ENCODE measurements around the gene GRM8.
"Not testable (repeated sequence)": the region's sequence is repeated elsewhere in the genome, so short reads cannot be mapped to it uniquely, and the experiment has no call there.

Gene GRM8

DNA sequence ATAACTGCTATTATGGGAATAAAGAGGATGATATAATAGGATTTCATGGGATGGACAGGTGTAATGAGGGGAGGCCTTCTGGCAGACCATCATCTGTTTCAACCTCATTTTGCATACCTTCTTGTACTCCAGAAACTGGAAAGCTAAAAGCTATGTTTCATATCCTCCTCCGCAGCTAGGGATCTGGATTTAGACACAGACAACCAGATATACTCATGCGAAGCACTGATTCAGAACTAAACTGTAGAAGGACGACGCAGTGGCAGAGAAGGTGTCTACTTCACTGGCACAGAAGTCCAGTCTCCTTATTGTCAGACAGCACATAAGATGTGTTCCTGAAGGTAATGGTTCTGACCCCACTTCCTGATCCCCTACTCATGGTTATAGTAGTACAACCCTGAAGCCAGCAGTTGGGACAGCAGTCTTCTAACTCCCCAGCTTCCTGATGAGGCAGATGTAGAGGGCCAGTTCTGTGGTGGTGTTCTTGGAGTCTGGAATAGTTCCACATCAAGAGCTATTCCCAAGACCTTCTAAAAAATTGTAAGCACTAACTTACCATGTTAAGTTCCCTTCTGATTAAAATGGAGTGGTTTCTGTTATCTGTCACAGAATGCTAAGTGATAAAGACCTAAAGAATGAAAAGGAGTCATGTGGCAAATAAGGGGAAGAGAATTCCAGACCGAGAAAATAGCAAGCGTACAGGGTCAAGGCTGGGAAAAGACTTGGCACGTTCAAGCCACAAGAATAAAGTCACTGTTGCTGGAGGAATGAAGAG lies 550.3 kb downstream of the GRM8 start:
- no peak for DNase-seq

DNA sequence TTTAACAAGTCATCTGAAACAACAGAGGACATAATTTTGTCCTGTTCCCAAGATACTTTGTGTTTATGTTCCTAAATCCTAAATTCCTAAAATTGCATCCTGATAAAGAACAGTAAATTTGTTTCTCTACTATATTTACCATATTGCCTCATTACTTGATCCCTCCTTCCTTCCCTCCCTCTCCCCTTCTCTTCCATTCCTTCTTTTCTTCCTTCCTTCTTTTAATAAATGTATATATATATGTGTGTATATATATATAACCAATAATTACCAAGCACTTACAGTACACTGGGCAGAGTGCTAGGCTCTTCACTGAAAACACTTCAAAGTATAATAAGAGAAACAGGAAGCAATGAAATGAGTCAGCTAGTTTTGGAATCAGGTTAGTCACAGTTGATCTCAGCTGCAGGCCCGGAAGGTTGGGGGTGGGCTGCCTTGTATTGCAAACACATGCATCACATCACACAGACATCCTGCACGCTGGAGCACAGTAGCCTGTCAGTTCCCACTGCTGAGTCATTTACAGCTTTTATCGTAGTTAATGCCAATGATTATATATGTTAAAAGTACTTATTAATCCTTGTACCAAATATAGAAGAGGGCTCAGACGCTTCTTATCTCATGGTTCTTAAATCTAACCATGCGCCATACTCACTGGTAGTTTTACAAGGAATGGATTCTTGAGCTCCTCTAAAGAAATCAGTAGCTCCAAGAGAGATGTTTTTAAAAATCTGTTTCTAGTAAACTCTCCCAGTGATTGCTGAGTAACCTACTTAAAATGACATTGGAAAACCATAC lies 551.7 kb downstream of the GRM8 start:
- no peak for DNase-seq

DNA sequence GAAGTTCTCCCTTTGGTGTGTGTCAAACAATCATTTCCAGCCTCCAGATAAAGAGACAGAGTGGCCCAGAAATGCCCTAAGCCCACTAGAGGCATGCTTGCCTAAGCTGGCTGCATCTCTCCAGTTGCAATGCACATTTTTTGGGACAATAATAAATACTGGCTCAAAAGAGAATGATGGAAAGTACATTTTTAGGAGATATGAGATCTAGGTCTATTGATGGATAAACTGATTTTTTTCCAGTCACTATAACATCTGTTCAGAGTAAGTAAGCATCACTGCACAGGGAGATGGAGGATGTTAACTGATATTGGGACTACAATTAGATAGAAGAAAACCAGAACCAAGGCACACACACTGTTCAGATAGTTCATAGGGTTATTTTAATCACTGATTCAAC lies 553.0 kb downstream of the GRM8 start:
- no peak for DNase-seq

DNA sequence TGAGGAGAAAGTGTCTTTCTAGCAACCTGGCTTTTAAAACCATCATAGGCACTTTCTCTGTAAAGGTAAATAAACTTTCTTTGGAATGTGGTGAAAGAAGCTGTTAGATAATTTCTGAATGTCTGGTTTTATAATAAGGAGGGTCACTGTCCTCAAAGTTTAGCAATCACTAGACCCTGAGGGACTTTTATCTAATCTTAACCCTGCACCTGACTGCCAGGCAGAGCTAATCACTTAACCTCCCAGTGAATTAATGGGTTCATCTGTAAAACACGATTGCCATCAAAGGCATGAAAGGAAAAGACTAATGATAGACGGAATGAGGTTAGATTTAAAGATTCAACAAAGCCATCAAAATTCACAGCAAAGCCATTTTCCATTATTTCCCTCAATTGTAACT lies 553.8 kb downstream of the GRM8 start:
- DNase-seq, result no peak

DNA sequence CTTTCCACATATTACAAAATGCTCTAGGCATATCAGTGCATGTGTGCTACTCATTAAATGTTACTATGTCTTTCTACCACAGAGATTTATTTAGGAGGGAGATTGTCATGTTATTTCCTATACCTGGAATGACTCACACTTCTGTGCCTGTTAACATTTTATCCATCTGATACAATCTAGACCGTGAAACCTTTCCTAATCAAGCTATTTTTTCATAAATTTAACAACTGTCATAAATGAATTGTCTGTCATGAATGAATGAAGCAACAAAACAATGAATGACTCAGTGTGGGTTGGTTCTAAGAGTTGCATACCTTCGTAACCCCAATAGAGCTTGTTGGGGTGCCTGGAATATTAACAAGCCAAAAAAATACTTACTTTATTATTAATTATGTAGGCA lies 554.3 kb downstream of the GRM8 start:
- DNase-seq, result no peak

DNA sequence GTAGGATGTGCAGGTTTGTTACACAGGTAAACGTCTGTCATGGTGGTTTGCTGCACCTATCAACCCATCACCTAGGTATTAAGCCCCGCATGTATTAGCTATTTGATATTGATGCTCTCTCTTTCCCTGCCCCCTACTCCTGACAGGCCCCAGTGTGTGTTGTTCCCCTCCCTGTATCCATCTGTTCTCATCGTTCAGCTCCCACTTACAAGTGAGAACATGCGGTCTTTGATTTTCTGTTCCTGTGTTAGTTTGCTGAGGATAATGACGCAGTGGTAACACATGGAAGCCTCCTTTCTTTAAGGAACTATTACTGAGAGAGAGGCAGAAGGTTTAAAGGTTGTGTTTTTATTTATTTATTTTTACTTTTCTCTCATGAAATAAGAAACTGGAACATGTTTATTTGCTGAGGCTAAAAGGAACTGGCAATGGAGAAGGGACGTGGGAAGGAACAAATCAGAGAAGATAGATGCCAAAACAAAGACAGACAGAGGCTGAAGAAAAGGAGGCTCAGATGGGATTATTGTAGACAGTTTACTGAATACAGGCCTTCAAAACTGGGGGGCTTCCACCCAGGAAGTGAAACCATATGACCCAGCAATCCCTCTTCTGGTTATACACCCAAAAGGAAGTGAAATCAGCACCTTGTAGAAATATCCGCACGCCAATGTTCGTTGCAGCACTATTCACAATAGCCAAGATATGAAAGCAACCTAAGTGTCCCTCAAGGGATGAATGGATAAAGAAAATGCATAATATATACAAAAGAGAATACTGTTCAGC lies 556.3 kb downstream of the GRM8 start:
- DNase-seq, result no peak

- DNase-seq, result no peak
Observed at GRCh38 chr7:126690848-126691751, 561.6 kb downstream of the GRM8 start.

DNA sequence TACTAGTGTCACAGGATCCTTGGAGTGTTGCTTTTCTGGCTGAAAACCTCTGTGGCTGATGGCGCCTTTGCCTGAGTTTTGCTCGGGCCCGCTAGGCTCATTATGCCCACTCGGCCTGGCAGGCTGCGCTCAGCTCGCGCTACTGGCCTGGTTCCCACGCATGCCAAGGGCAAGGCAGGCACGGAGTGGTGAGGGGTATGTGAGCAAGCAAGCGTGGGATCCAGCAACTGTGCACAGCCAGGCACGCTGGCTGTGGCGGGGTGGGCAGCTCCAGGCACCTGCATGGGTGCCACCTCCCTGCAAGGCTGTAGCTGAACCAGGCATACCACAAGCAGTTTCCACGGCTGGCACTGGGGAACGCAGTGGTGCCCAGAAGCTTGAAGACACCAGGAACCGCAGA lies 562.6 kb downstream of the GRM8 start:
- no peak for DNase-seq

DNA sequence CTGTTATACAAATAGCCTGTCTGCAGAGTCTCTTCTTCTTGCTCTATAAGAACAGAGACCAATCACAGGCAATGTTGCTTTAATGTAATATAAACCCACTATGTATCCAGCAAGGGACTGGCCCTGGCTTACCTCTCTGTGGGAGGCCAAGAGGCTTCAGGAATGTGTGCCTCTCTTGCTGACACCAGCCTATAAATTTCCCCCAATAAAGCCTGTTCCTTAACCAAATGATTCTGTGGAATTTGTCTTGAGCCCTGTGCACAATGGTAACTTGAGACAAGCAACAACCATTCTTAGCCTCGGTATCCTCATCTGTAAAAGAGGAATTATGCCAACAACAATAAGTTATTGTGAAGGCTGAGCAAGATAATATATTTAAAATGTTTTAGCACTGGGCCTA lies 563.7 kb downstream of the GRM8 start:
- DNase-seq, result no peak

- DNase-seq, result no peak
Observed at GRCh38 chr7:126686474-126686873, 566.3 kb downstream of the GRM8 start.

- DNase-seq, result no peak
Observed at GRCh38 chr7:126685596-126685995, 567.1 kb downstream of the GRM8 start.

GRCh38 chr7:126685018-126685573 lies 567.6 kb downstream of the GRM8 start:
- DNase-seq, result no peak

DNA sequence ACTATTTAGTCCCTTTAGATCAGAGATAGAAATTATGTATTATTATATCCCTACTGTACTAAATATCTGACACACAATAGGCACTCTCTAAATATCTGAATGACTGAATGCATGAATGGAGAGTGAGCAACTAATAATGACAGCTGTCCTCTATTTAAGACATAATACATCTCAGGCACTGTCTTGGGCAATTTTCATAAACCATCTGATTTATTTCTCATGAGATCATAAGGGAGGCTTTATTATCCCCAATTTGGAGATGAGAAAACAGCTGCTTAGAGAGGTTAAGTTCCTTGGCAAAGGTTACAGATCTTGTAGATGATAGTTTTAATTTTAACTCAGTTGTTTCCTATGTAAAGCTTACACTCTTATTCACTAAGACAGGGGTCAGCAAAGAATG lies 570.6 kb downstream of the GRM8 start:
- DNase-seq, result no peak

DNA sequence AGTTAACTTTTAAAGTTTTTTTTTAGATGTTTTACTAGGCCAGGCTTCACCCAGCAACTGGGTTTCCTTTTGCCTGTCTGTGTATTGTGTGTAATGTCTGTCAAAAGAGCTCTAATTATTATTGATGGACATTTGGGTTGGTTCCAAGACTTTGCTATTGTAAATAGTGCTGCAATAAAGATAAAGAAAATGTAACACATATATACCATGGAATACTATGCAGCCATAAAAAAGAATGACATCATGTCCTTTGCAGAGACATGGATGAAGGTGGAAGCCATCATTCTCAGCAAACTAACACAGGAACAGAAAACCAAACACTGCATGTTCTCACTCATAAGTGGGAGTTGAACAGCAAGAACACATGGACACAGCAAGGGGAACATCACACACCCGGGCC lies 584.0 kb downstream of the GRM8 start:
- DNase-seq, result not testable (repeated sequence)

DNA sequence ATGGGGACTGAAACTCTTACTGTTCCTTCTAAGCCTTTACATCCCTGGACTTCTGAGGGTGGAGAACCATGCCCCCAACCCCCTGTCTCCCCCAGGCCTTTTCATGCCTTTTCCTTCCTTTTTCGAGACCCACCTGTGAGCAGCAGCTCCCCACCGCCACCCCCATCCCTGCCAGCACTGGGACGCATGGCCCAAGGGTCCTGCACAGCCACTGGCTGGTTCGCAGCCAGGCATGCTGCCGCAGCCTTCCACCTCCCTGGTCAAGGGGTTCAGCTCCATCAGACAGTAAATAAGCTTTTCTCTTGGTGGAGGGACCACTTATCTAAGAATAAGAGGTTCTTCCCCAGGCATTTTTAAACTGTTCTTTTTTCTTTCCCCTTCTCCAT lies 584.4 kb downstream of the GRM8 start:
- no peak for DNase-seq

DNA sequence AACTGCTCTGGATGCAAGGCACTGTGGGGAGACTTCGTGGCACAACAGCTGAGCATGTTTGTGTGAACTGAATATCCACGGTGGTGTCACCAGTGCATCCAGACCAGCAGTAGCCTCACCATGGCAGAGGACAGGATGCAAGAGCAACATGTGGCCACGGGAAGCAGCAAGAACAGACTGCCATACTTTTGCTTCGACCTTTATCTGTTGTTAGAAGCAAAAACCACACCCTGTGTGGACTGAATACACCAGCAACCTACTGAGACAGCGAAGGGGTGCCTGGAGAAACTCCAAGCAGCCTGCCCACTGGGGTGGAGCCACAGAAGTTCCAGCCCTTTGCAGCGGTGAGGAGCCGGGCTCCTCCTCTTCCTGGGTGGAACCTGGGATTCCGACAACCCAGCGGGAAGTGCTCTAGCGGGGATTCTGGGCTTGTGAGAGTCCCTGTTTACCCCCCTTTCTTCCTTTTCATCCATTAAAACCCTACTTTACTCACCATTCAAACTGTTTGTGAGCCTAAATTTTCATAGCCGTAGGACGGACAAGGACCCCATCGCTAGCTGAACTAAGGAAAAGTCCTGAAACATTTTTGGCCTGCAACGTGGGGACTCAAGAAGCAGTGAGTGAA lies 584.9 kb downstream of the GRM8 start:
- DNase-seq, result no peak

GRCh38 chr7:126662856-126663255 lies 589.9 kb downstream of the GRM8 start:
- no peak for DNase-seq

GRCh38 chr7:126659124-126659523 lies 593.6 kb downstream of the GRM8 start:
- no peak for DNase-seq

DNA sequence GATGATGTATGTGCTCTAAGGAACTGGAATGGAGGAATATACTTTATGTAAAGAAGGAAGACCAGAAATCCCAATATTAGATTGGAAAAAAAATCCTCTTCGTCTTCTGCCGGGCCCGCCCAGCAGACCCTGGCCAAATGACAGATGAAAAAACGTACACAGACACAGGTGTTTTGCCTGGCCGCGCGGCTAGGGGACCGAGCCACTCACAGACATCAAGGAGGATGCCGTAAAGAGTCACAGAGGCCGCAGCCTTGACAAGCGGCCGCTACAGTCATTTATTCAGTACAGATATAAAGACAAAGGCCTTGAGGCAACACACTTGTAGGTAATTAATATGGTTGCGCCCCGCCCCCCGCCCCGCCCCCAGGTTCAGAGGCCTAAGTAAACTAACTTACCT lies 594.1 kb downstream of the GRM8 start:
- no peak for DNase-seq

DNA sequence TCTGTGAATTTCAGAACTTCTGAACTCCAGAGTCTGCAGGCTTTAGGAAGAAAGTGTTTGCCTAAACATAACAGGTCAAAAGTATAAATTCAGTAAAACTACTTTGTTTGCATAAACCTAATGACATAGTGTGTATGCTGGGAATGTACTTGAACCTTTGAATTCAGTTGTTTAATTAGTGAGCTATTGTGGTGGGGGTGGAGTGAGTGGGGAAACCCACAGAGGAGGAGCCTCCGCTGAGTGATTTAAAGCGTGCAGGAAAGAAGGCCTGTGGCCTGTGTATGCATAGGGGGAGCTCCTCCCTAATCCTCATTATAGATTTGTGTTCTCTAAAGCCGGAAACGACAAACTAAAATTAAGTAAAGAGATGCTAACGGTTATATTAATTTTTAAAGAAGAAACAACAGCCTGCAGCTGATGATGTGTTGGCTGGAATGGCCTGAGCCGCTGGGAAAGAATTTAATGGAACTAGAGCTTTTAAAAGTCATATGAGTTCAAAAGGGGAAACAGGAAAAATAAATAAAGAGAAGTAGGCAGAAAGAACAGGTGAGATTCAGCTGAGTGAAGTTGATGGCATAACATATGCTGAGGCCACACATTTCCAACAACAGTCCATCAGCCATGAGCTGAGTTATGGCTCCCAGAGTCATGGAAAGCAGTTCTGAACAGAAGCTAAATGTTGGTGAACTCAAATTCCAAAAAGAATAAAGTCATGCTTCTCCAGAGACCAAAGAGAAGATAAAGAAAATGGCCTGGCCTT lies 595.0 kb downstream of the GRM8 start:
- DNase-seq, result no peak

GRCh38 chr7:126657137-126657536 lies 595.6 kb downstream of the GRM8 start:
- DNase-seq, result no peak
